HTR-8/SVneo (cell line): Measurements from ENCODE around the gene SNX1.
"Not testable (repeated sequence)": the region's sequence is repeated elsewhere in the genome, so short reads cannot be mapped to it uniquely, and the experiment has no call there.

Source experiments
- DNase-seq: peaks from one replicate; pipeline ENCODE4 v3.0.0; 2011; ENCODE audit warnings: low spot score, mixed read lengths; ENCODE audit not compliant: insufficient read length
- FAIRE-seq: peaks from 2 replicates; lab custom pipeline; 2011; peaks lifted over from hg19 to GRCh38; lab: Jason Lieb, UNC

SNX1 gene

DNA sequence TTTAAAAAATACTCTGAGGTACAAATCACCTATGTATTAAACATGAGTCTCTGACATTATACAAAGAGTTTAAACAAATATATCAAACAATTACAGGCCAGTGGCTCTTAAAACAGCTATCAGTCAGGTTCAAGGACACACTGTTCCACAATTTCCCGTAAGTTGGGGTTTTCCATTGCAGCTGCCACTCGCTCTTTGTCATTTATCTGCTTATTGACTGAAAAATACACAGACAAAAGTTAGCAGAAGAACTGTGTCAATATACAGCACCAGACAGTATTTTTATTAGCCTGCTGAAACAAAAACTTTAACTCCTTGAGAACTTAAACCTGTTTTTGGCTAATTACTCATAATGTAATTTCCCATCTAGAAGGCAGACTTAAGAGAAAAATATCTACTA lies 23.0 kb upstream of the SNX1 start:
- DNase-seq (no peak), FAIRE-seq (no peak)

DNA sequence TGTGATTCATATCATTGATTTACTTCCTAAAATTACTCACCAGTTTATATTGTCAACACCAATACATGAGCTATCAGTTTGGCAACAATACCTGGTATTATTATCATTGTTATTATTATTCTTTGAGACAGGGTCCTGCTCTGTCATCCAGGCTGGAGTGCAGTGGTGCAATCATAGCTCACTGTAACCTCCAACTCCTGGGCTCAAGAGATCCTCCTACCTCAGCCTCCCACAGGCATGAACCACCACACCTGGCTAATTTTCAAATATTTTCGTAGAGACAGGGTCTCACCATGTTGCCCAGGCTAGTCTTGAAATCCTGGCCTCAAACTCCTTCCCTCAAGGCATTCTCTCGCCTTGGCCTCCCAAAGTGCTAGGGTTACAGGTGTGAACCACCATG lies 22.3 kb upstream of the SNX1 start:
- not testable (repeated sequence) for DNase-seq, FAIRE-seq

DNA sequence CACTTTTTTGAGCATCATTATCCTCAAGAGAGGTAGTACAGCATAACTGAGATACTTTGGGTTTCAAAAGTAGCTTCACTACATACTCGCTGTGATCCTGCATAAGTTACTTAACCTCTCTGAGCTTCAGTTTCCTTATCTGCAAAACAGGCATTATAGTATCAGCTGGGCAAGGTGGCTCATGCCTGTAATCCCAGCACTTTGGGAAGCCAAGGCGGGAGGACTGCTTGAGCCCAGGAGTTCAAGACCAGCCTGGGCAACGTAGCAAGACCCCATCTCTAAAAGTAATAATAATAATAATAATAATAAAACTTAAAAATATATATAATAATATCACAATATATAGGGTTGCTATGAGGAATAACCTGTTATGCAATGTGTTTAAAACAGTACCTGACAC lies 13.0 kb upstream of the SNX1 start:
- DNase-seq: no peak
- no peak for FAIRE-seq

DNA sequence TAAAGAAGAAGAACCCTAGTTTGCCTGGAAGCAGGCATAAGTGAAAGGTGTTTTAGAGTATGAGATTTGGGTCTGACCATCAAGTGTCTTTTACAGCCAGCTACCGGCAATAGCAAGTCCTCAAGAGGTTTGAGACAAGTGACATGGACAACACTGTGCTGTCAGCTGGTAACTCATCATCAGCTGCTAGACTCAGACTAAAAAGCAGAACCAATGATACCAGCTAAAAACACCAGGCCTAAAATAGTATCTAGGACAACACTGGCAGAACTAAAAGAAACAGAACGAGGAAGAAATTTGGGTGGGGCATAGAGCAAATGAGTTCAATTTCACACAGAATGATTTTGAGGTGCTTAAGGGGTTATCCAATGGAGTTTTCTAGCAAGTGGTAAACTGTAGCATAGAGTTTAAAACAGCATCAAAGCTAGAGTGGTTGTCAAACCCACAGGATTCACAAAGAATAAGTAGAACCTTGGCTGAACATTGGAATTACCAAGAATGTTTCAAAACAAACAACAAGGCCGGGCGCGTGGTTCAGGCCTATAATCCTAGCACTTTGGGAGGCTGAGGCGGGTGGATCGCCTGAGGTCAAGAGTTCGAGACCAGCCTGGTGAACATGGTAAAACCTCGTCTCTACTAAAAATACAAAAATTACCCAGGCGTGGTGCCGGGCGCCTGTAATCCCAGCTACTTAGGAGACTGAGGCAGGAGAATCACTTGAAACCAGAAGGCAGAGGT lies 6.1 kb upstream of the SNX1 start:
- no peak for FAIRE-seq
- DNase-seq: no peak

DNA sequence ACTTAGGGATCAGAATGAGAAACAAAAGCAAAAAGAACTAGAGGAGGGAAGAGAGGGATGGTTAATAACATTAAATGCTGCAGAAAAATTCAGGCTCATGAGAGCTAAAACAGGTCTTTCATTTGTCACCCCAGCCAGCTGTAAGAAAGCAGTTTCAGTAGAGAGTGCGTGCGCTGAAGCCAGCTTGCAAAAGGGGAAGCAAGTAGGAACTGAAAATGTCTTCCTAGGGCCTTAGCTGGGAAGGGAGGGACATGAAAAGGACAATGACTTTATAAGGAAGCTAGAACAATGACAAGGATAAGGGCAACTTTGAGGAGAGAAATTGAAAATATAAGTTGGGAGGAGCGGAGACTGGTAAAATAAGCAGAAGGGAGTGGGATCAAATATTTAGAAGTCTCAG lies 5.3 kb upstream of the SNX1 start:
- FAIRE-seq (no peak), DNase-seq (no peak)

DNA sequence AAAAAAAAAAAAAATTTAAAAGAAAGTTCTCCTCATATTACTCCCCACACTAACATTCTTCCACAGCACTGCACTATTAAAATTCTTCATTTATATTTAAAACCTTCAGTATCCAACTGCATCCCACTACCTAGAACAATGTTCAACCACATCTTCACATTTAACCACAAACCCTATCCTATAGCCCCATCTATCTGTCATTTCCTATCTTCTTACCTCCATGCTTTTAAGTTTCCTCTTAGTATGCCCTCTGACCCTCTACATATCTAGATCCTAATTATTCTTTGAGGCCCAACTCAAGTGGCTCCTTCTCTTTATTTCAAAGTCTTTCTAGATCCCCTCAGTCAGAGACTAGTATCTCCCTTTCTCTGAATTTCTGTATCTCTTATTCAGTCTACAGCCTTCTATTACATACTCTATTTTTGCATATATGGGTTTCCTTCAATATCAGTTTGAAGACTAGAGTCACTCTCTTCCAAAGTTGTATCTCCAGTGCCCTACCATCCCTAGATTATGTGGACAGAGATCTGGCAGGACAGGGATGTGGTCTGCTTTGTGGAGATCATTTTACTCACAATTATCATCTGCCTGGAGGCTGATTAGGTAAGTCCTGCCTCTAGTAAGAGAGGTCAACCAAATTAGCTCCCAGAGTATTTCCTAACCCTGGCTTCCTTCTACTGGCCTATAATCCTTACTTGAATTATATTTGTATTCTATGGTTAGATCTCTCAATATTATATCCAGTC lies 3.5 kb upstream of the SNX1 start:
- DNase-seq (no peak), FAIRE-seq (no peak)

DNA sequence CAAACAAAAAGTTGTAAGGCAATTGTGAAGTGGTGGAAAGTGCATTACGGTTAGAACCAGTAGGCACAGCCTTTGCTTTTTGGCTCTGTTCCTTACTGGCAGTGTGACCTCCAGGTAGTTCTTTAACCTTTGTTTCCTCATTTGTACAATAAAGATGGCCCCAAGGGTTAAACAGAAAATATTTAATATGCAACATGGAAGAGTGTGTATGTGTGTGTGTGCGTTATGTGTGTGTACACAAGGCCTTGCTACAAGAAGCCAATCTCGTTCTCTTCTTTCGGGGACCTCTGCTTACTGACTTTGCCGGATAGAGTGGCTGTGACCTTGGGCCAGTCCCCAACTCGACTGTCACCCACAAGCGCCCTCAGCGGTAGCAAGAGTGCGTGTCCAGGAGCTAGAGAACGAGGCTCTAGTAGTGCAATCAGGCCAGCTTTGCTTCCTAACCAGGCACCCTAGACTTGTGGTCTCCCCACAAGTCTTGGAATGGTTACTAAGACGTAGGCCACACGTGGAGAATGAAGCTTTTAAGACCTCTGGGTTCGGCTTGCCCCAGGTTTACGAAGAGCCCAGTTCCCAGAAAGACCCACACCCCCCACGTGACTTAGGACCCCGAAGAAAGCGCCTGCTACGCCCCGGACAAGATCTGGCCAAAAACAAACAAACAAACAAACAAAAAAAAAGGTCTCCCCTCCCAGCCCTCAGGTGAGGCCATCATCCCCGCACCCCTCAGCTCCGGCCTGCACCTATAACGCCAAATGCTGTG lies 2.7 kb upstream of the SNX1 start:
- DNase-seq (peak; percentile 30), FAIRE-seq (no peak)

DNA sequence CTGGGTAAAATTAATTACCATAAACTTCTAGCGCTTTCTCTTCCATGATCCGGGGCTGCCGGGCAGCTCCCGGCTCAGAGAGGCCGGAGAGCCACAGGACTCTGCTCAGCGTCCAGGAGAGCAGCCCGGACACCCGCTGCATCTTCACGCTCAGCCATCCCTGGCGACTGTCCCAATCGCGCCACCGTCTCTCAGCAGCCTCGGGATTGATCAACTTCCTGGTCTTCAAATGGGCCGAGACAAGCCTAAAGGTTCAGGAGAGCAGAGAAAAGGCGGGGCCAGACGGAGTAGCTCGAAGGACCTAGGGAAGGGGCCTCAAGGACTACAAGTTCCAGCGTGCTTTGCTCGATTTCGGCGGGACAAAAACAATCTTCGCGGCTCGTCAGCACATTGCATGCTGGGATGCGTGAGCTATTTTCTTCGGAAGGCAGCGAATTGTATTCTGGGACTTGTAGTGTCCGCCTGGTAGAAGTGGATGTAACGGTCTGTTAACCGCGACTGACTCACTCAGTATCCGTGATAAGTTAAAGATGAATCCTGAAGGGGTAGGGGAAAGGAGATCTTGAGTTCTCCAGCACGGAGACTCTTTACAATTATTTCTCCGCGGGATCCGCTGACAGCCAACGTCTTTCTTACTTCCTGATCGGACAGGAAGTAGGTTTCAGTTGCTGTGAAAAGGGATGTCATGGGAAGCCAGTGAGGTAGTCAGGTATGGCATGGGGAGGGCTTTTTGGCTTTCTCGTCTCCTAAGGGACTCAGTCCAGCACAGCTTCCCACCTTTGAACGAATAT lies 2.0 kb upstream of the SNX1 start, which contains the start of gene CIAO2A:
TSS of gene CIAO2A (minus strand) at position 212 of the 791 bp plus-strand sequence. CDS start at position 142, 70 bp downstream.
- peak; percentile 87 for DNase-seq
- peak; percentile 4 for FAIRE-seq

DNA sequence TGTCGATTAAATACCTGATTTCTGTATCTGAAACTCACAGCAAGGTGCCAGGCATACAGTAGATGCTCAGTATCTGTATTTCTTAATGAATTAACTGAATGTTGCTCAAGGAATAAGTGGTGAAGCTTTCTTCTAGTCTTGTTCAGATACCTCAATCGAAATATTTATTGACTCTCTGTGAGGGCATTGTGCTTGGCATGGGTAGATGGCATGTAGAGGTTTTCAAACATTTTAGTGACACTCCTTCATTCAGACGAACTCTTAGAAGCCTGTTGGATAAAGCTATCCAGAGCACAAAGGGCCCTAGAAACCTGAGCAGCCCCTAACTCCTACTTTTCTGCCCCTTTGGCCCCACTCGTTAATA lies 369 bp upstream of the SNX1 start:
- no peak for DNase-seq
- no peak for FAIRE-seq

DNA sequence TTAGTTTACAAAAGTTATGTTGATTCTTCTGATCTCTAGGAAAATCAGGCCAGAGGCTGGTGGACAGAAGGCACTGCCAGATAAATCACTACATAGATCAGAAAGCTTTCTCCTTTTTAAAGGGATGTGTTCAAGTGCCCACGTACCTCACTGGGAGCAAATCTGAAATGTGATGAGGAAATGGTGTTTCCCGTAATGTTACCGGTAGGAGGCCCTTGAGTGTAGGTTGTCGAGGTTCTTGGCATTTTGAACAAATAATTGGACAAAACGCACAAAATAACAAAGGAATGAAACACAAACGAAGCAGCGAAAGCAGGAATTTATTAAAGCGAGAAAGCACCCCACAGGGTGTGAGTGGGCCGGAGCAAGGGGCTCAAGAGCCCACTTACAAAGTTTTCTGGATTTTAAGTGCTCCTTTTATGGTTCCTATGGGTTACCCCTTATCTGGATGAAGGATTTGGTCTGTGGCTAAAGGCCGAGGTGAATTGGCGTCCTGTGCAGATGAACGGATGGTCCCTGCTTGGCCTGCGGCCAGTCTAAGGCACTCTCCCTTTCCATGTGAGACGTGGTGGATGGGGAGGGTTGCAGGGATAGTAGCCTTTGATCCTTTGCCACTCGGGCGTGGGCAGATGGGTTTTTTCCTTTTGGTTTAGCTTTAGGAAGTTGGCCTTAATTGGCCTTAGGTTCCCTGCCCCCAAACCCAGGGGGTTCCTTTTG lies 1.0 kb downstream of the SNX1 start:
- FAIRE-seq: no peak
- DNase-seq: no peak

DNA sequence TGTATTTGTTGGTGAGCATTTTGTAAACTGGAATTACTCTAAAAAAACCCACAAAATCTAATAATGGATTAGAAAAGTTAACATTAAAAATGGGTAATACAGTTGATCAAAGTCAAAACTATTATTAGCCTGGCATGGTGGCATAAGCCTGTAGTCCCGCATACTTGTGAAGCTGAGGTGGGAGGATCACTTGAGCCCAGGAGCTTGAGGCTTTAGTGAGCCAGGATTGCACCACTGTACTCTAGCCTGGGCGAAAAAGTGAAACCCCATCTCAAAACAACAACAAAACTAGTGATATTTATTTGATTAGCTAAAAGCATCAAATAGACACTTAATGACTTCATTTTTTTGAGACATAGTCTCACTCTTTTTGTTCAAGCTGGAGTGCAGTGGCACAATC lies 3.6 kb downstream of the SNX1 start:
- DNase-seq (no peak), FAIRE-seq (no peak)

DNA sequence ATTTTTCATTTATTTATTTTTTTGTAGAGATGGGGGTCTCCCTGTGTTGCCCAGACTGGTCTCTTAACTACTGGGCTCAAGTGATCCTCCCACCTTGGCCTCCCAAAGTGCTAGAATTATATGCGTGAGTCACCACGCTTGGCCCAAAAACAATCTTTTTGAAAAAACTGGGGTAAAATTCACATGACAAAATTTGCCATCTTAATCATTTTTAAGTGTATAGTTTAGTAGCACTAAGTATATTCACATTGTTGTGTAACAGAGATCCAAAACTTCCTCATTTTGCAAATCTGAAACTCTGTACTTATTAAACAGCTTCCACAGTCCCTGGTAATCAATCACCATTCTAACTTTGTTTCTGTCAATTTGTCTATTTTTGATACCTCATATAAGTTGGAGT lies 5.2 kb downstream of the SNX1 start:
- DNase-seq: no peak
- FAIRE-seq: no peak

DNA sequence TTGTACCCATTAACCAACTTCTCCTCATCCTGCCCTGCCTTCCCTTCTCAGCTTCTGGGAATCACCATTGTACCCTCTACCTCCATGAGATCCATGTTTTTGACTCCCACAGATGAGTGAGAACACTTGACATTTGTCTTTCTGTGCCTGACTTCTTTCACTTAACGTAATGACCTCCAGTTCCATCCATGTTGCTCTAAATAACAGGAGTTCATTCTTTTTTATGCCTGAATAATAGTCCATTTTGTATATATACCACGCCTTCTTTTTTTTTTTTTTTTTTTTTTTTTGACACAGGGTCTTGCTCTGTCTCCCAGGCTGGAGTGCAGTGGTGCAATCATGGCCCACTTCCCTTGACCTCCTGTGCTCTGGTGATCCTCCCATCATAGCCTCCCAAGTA lies 6.7 kb downstream of the SNX1 start:
- DNase-seq (no peak), FAIRE-seq (no peak)

DNA sequence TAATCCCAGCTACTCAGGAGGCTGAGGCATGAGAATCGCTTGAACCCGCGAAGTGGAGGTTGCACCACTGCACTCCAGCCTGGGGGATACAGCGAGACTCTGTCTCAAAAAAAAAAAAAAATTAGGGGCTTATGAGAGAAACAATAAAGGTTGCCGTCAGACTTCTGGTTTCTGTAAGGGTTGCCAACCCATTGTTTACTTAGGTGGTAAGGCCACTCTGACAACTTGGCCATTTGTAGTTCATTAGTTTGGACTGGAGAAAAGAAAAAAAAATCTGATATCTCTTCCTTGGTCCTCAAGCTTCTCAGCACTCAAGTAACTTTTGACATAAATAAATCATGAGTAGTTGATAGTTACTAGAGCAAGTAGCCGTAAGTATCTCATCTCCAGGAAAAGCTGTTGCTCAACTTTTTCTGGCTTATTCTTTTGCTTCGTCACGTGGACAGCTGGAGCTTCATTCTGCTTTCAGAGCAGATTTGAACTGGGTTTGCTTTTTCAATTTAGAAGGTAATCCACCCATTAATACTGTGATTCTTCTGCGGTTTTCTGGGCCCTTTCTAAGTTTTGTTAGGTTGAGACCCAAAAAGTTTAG lies 9.4 kb downstream of the SNX1 start:
- DNase-seq (no peak), FAIRE-seq (no peak)

DNA sequence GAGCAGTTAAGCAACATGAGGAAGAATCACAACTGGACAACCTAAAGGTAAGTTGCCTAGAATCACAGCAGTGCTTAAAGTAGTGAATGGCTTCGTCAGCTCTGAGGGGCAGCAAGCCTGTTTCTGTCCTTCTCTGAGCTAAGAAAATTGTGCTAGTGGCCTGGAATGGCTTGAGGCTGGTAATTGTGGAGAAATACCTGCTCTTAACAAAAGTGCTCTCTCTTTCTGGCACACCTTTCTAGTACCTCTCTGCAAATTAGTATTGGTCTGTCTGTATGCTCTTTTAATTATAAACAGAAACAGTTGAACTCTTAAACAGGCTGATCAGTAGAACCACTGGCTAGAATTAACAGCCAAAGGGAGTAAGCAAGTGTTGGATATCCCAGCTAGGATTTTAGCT lies 11.6 kb downstream of the SNX1 start:
- FAIRE-seq: no peak
- no peak for DNase-seq

DNA sequence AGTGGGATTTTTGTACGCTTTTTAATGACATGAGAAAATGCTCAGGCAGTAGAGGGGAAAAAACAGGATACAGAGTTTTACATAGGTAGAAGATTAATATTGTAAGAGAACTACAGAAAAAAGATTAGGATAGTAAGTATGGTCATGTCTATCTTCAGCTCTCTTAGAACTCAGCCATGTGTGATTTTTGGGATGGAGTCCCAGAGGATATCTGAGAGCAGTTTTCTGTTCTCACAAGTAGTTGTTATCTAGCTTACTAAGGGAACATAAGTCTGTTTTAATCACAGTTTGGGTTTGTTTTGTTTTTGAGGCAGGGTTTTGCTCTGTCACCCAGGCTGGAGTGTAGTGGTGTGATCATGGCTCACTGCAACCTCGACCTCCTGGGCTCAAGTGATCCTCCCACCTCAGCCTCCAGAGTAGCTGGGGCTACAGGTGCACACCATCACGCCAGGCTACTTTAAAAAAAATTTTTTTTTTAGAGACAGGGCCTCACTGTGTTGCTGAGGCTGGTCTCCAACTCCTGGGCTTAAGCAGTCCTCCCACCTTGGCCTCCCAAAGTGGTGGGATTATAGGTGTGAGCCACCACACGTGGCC lies 14.4 kb downstream of the SNX1 start:
- not testable (repeated sequence) for DNase-seq, FAIRE-seq

DNA sequence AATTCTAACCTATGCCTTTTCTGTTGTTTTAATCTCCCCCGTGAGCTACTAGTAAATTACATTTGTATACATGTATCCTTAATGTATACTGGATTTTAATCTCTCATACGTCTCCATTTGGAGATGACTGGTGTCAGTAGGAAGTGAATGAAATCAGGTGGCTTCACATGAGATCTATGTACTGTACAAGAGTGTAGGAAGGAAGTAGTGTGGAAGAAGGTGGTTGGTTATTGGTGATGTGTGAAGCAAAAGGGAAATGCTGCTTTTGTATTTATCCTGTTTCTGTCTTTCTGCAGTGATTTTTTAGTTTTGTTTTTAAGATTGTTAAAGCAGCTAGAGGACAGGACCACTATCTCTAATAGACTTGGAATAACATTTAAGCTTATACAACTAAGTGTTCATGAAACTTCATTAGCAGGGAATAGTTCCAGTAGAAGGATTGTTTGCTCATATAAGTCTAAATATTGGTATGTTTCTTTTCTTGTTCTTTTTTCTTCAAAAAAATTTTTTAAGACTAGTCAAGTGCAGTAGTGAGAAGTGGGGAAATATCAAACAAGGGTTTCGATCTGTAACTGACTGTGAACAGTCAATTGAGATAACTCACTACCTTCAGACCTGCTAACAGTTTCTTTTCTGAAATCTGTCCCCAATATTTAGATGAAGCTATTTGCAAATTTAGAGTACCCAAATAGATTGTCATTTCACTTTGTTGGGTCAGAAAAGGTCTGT lies 15.3 kb downstream of the SNX1 start:
- FAIRE-seq: no peak
- DNase-seq: no peak

DNA sequence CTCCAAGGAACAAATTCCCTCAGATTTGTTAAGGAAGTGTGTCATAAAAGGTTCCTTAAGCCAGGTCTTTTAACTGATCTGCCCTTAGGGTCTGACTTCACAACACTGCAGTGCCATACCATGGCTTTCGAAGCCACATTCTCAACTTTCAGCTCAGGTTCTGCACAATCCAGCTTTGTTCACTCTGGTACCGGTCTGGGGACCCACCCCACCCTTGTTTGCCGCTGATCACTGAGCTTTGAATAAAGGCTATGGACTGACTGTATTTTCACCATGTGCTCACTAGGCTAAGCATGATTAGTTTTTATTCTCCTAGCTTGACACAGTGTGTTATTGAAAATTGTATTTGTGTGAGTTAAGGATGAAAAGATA lies 15.9 kb downstream of the SNX1 start:
- FAIRE-seq: no peak
- no peak for DNase-seq
